GM06990 (cell line): ENCODE results near the gene FOXF1.

Experiments used
- DNase-seq: peaks from one replicate; pipeline ENCODE4 v3.0.0-alpha.2; 2011; ENCODE audit not compliant: insufficient read length; ENCODE audit errors: extremely low read depth
- H3K27me3 ChIP-seq: replicated peaks from 2 replicates; pipeline ENCODE4 v1.6.0; 2011; ENCODE audit warnings: low read length; ENCODE audit not compliant: control insufficient read depth, insufficient read depth
- H3K36me3 ChIP-seq: 2 replicates; pipeline ENCODE4 v1.5.1; 2011; ENCODE audit warnings: low read length; ENCODE audit not compliant: control insufficient read depth, insufficient read depth
- H3K4me3 ChIP-seq: replicated peaks from 2 replicates; pipeline ENCODE4 v1.5.1; 2011; ENCODE audit warnings: low read depth, mild to moderate bottlenecking, control low read depth, low read length
- CTCF ChIP-seq: IDR thresholded peaks from 2 replicates; pipeline ENCODE4 v1.5.1; 2011; ENCODE audit warnings: low read length, control low read depth, mild to moderate bottlenecking, inconsistent platforms; ENCODE audit not compliant: insufficient read depth, poor library complexity, severe bottlenecking

Gene FOXF1

GRCh38 chr16:86558355-86559193 lies 48.2 kb downstream of the FOXF1 start:
- no peaks in the 10 kb centered on the region for H3K36me3 ChIP-seq
- H3K27me3 ChIP-seq, result no peaks in the 10 kb centered on the region
- no peak for TF ChIP-seq CTCF
- no peak overlapping the region for H3K4me3 ChIP-seq
- DNase-seq, result no peak

- no peak overlapping the region for H3K4me3 ChIP-seq
- TF ChIP-seq CTCF, result no peak
- no peaks in the 10 kb centered on the region for H3K36me3 ChIP-seq
- 0 out of 2 replicates have a peak, but pooled peaks cover 2% of the 10 kb centered on the region for H3K27me3 ChIP-seq
- no peak for DNase-seq
Observed at GRCh38 chr16:86559802-86560305, 49.5 kb downstream of the FOXF1 start.

GRCh38 chr16:86562356-86562755 lies 52.0 kb downstream of the FOXF1 start:
- Histone ChIP-seq H3K36me3 (no peaks in the 10 kb centered on the region), H3K27me3 (peaks cover 2% of the 10 kb centered on the region; the same call in 1 of the 2 replicates), H3K4me3 (no peak overlapping the region)
- DNase-seq, result no peak
- TF ChIP-seq CTCF, result no peak

GRCh38 chr16:86563469-86564345 lies 53.4 kb downstream of the FOXF1 start:
- Histone ChIP-seq H3K4me3 (no peak overlapping the region), H3K36me3 (no peaks in the 10 kb centered on the region), H3K27me3 (peaks cover 2% of the 10 kb centered on the region; the same call in 1 of the 2 replicates)
- DNase-seq, result peak; percentile 75
- TF ChIP-seq CTCF, result peak; percentile 100
